GM21390 (cell line): ENCODE measurements around the gene PUM1.
"Not testable (repeated sequence)": the region's sequence is repeated elsewhere in the genome, so short reads cannot be mapped to it uniquely, and the experiment has no call there.

Experiments
- ATAC-seq: cut with Tn5 transposase; IDR thresholded peaks from one replicate; pipeline ENCODE4 v1.9.1; 2021; ENCODE audit not compliant: unreplicated experiment

The PUM1 gene

GRCh38 chr1:30966690-30967369 is 98.7 kb downstream of the PUM1 start:
- ATAC-seq, result no peak

- ATAC-seq, result no peak
These were observed 99.5 kb downstream of the PUM1 start for GRCh38 chr1:30965924-30966599.

GRCh38 chr1:30964706-30965105 is 100.8 kb downstream of the PUM1 start:
- ATAC-seq, result no peak

GRCh38 chr1:30962609-30963508 is 102.7 kb downstream of the PUM1 start:
- ATAC-seq, result no peak

- ATAC-seq, result no peak
These were observed 107.8 kb downstream of the PUM1 start for GRCh38 chr1:30957560-30958222.

GRCh38 chr1:30955448-30956015 is 110.0 kb downstream of the PUM1 start:
- ATAC-seq, result no peak

GRCh38 chr1:30953685-30954084 is 111.8 kb downstream of the PUM1 start:
- ATAC-seq, result no peak

GRCh38 chr1:30952098-30952497 is 113.4 kb downstream of the PUM1 start:
- no peak for ATAC-seq

- no peak for ATAC-seq
These were observed 114.8 kb downstream of the PUM1 start for GRCh38 chr1:30950700-30951099.

GRCh38 chr1:30950053-30950452 is 115.5 kb downstream of the PUM1 start:
- ATAC-seq, result no peak

- ATAC-seq, result not testable (repeated sequence)
These were observed 116.1 kb downstream of the PUM1 start for GRCh38 chr1:30949487-30949838.

GRCh38 chr1:30948813-30949486 is 116.6 kb downstream of the PUM1 start:
- not testable (repeated sequence) for ATAC-seq

GRCh38 chr1:30948278-30948677 is 117.2 kb downstream of the PUM1 start:
- no peak for ATAC-seq

- no peak for ATAC-seq
These were observed 118.3 kb downstream of the PUM1 start for GRCh38 chr1:30947212-30947611.

- ATAC-seq, result no peak
These were observed 123.1 kb downstream of the PUM1 start for GRCh38 chr1:30942326-30942963.

- ATAC-seq, result no peak
These were observed 125.0 kb downstream of the PUM1 start for GRCh38 chr1:30940541-30940940.

GRCh38 chr1:30936541-30937171 is 128.9 kb downstream of the PUM1 start:
- no peak for ATAC-seq

GRCh38 chr1:30935758-30936157 is 129.8 kb downstream of the PUM1 start:
- ATAC-seq, result not testable (repeated sequence)

GRCh38 chr1:30934613-30935012 is 130.9 kb downstream of the PUM1 start:
- ATAC-seq, result no peak
